ENCODE results near the gene AKT3.

GRCh38 chr1:243481101-243481500 is 368.9 kb downstream of the AKT3 start:
- TF ChIP-seq EZH2 (optimal IDR thresholded peaks at IDR 0.05; ENCODE audit: low read depth, low read length) (no peak), CTCF (IDR thresholded peaks at IDR 0.05; ENCODE audit: low read length) (no peak), EZH2phosphoT487 (IDR thresholded peaks at IDR 0.05; ENCODE audit: low read length) (no peak)

All from MM.1S (cell line).